Body of pancreas (tissue), 4 donors: ENCODE data around the gene LTBP3.

Experiments used
- CTCF ChIP-seq, 7 experiments: fragments of 450-650 bp in 4 of 7; fragments of 200-600 bp in 3 of 7; sonication (generic) in 3 of 7; IDR thresholded peaks; one replicate each; pipeline ENCODE4 v1.5.1; 2016 to 2019; ENCODE audit warnings: antibody characterized with exemption in 7 of 7
- POLR2A ChIP-seq, 3 donors: fragments of 450-650 bp; IDR thresholded peaks; one replicate each; pipeline ENCODE4 v1.6.1; 2016; ENCODE audit warnings: antibody characterized with exemption in 3 of 3, mild to moderate bottlenecking in 2 of 3

GRCh38 chr11:65489706-65490320 is 68.3 kb downstream of the LTBP3 start:
- TF ChIP-seq CTCF (IDR thresholded peaks at IDR 0.05) (no peak), POLR2A (IDR thresholded peaks at IDR 0.05) (no peak)
